GM18873 (cell line): ENCODE data around the gene OR1N1.
"Not testable (repeated sequence)": the region's sequence is repeated elsewhere in the genome, so short reads cannot be mapped to it uniquely, and the experiment has no call there.

ENCODE experiments used
- ATAC-seq: cut with Tn5 transposase; IDR thresholded peaks from one replicate; pipeline ENCODE4 v1.9.1; 2021; ENCODE audit warnings: mild to moderate bottlenecking, moderate library complexity, moderate number of reproducible peaks; ENCODE audit not compliant: unreplicated experiment, low FRiP score

Gene OR1N1, protein sequence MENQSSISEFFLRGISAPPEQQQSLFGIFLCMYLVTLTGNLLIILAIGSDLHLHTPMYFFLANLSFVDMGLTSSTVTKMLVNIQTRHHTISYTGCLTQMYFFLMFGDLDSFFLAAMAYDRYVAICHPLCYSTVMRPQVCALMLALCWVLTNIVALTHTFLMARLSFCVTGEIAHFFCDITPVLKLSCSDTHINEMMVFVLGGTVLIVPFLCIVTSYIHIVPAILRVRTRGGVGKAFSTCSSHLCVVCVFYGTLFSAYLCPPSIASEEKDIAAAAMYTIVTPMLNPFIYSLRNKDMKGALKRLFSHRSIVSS

DNA sequence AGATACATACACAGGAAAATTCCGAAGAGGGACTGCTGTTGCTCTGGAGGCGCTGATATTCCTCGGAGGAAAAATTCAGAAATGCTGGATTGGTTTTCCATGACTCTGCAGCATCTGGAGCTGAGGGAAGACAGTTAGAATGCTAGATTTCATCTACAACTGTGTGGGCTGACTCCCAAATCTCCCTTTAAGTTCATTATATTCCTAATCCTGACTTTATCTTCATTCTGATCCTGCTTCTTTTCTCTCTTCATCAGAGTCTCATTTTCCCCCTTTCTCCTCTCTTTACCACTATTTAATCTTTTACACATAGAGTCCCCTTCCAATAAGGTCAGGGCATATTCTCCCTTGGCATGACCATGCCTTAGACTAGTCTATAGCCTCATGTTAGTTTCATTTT is at the start of gene OR1N1:
TSS of gene OR1N1 (minus strand) at position 101 of the 400 bp plus-strand sequence. CDS start at position 101, 0 bp downstream.
- no peak for ATAC-seq

- ATAC-seq, result no peak
Measured at GRCh38 chr9:122572456-122572855, 45.4 kb upstream of the OR1N1 start.

DNA sequence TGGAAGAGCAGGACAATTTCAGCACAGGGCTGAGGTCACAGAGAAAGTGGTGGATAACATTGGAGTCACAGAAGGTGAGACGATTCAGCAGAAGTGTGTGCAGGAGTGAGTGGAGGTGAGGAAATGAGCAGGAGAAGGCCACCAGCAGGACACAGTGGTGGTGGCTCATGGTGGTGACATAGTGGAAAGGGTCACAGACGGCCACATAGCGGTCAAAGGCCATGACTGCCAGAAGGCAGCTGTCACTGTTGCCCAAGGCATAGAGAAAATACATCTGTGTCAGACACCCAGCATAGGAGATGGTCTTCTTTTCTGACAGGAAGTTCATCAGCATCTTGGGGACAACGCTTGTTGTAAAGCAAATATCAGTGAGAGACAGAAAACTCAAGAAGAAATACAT is 40.8 kb upstream of the OR1N1 start:
- ATAC-seq, result no peak

DNA sequence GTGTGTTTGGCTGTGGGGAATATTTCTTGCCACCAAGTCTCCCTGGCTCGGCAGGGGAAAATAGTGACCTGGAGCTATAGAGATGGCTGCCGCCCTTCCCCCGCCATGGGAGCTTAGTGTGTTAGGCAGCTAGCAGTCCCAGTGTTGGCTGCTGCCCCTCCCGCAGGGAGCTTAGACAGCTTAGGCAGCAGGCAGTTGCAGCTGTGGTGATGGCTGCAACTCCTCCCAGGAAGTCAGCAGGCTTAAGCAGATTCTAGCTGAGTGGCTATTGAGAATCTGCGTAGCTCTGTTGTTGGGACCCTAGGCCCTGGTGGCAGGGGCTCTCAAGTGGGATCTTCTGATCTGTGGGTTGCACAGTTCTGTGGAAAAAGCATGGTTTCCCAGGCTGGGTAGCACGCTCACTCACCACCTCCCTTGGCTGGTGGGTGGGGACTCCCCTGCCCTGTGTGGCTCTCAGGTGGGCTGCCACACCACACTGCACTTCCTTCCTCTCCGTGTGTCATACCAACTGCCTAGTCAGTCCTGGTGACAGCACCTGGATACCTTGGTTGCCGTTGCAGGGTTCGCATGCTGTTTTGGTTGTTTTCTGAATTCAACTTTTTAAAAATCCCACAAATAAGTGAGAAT is 35.2 kb upstream of the OR1N1 start:
- ATAC-seq, result no peak

GRCh38 chr9:122561446-122561845 is 34.4 kb upstream of the OR1N1 start:
- no peak for ATAC-seq

- ATAC-seq, result no peak
Measured at GRCh38 chr9:122552812-122553211, 25.7 kb upstream of the OR1N1 start, which contains the start of gene OR1N2. Gene OR1N2, plus strand, starts transcription at chr9:122553112. Its CDS starts 100 bp downstream, at chr9:122553212.

GRCh38 chr9:122551371-122551770 is 24.3 kb upstream of the OR1N1 start:
- no peak for ATAC-seq

GRCh38 chr9:122546196-122546595 is 19.1 kb upstream of the OR1N1 start:
- no peak for ATAC-seq

- no peak for ATAC-seq
Measured at GRCh38 chr9:122538757-122539156, 11.7 kb upstream of the OR1N1 start.

DNA sequence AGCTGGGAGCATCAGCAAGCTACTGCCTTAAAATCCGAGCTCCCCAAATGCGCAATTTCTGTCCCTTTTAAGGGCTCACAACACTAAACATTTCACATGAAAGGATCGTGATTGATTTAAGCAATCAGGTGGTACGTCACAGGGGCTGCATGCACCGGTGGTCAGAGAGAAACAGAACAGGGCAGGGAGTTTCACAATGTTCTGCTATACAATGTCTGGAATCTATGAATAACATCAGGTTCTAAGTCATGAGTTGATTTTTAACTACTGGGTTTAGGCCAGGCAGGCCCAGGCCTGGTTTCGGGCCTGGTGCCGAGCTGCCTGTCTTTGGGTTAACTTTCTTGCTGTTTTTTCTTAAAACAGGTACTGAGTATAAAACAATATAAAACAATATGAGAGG is 10.0 kb upstream of the OR1N1 start:
- ATAC-seq, result not testable (repeated sequence)

GRCh38 chr9:122536134-122536533 is 9.0 kb upstream of the OR1N1 start:
- no peak for ATAC-seq

- not testable (repeated sequence) for ATAC-seq
Measured at GRCh38 chr9:122531157-122531556, 4.1 kb upstream of the OR1N1 start.

DNA sequence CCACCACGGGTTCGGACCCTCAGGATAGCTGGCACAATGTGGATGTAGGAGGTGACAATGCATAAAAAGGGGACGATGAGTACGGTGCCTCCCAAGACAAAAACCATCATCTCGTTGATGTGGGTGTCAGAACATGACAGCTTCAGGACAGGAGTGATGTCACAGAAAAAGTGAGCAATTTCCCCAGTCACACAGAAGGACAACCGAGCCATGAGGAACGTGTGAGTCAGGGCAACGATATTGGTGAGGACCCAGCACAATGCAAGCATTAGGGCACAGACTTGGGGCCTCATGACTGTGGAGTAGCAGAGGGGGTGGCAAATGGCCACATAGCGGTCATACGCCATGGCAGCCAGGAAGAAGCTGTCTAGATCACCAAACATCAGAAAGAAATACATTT is 491 bp downstream of the OR1N1 start:
- ATAC-seq, result no peak

- ATAC-seq, result no peak
Measured at GRCh38 chr9:122519376-122519775, 7.7 kb downstream of the OR1N1 start.

- no peak for ATAC-seq
Measured at GRCh38 chr9:122518841-122519240, 8.3 kb downstream of the OR1N1 start, which contains the start of gene OR1J4. Gene OR1J4, plus strand, starts transcription at chr9:122519141. Its CDS starts 0 bp downstream, at chr9:122519141.

DNA sequence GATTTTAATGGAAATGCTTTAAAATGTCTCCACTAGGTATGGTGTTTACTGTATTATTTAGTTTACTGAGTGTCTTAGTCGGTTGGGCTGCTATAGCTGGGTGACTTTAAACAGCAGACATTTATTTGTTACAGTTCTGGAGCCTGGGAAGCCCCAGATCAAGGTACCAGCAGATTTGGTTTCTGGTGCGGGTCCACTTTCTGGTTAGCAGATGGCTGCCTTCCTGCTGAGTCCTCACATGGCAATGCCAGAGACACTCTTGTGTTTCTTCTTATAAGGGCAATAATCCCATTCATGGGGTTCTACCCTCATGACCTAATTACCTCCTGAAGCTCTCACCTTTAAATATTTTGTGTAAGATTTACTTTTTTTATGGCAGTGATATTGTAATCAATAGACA is 8.9 kb downstream of the OR1N1 start:
- no peak for ATAC-seq

DNA sequence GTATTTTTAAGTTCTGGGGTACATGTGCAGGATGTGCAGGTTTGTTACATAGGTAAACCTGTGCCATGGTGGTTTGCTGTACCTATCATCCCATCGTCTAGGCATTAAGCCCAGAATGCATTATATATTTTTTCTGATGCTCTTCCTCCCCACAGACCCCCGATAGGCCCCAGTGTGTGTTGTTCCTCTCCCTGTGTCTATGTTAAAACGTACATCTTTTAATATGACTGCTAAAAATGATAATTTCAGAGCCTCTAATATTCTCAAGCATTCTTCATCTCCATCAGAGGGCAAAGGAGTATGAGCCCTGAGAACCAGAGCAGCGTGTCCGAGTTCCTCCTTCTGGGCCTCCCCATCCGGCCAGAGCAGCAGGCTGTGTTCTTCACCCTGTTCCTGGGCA is 16.6 kb downstream of the OR1N1 start, which contains the start of gene OR1J2:
TSS of gene OR1J2 (plus strand) at position 301 of the 400 bp plus-strand sequence. CDS start at position 301, 0 bp downstream.
- no peak for ATAC-seq

DNA sequence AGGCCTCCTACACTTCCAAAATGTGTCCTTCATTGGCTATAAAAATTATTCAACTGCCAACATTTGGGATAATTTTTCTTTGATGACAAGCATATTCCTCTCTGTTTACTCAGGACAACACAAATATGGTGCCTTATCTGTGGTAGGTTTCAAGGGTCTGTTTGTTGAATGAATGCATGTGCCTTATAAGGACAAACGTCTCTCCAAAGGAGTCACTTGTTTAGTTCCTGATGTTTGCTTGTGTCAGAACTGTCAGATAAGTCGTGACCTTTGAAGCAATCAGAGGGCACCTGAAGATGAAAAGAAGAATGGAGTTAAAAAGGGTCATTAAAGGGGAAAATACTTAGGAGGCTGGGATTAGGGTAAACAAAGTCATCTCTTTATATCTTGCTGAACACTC is 20.1 kb downstream of the OR1N1 start:
- no peak for ATAC-seq

GRCh38 chr9:122498883-122499288 is 28.2 kb downstream of the OR1N1 start:
- no peak for ATAC-seq

- no peak for ATAC-seq
Measured at GRCh38 chr9:122479062-122479461, 48.0 kb downstream of the OR1N1 start.

DNA sequence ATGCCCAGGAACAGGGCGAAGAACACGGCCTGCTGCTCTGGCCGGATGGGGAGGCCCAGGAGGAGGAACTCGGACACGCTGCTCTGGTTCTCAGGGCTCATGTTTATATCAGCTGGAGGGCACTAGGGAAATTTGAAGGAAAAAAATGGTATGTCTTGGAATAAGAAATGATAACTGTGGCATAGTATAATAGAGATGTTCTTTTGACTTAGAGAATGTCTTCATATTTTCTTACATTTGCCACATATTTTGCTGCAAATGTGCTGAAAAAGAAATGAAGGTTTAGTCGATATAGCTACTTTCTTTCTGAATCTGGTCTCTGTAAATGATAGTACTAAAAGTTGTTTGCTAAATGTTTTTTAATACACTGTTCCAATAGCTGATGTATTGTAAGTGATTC is 49.3 kb downstream of the OR1N1 start, which contains the start of gene OR1J1:
TSS of gene OR1J1 (minus strand) at position 101 of the 400 bp plus-strand sequence. CDS start at position 101, 0 bp downstream.
- ATAC-seq, result no peak

DNA sequence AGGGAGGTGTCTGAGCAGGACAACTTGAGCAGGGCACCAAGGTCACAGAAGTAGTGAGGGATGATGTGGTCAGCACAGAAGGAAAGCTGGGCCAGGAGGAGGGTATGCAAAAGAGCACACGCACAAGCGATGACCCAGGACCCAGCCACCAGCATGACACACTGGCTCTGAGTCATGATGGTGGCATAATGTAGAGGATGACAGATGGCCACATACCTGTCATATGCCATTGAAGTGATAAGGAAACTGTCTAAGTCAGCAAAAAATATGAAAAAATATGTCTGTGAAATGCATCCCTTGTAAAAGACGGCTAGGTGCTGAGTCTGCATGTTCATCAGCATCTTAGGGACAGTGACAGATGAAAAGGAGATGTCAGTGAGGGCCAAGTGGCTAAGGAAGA is 49.7 kb downstream of the OR1N1 start:
- ATAC-seq, result no peak
